HG02571 (cell line): ENCODE measurements around the gene AKAP6.

Source experiments
- ATAC-seq: cut with Tn5 transposase; IDR thresholded peaks from one replicate; pipeline ENCODE4 v1.9.1; 2021; ENCODE audit warnings: mild to moderate bottlenecking, moderate library complexity; ENCODE audit not compliant: unreplicated experiment

Gene AKAP6

GRCh38 chr14:32524609-32525375 lies 195.7 kb downstream of the AKAP6 start:
- no peak for ATAC-seq

GRCh38 chr14:32525591-32525990 lies 196.5 kb downstream of the AKAP6 start:
- no peak for ATAC-seq

- ATAC-seq, result no peak
Measured at GRCh38 chr14:32530800-32531199, 201.7 kb downstream of the AKAP6 start.

GRCh38 chr14:32531942-32532515 lies 202.9 kb downstream of the AKAP6 start:
- no peak for ATAC-seq

GRCh38 chr14:32534145-32534544 lies 205.0 kb downstream of the AKAP6 start:
- no peak for ATAC-seq

GRCh38 chr14:32536175-32536574 lies 207.1 kb downstream of the AKAP6 start:
- ATAC-seq, result no peak

GRCh38 chr14:32537166-32537565 lies 208.1 kb downstream of the AKAP6 start:
- no peak for ATAC-seq

- ATAC-seq, result no peak
Measured at GRCh38 chr14:32542507-32542906, 213.4 kb downstream of the AKAP6 start.

GRCh38 chr14:32545095-32545494 lies 216.0 kb downstream of the AKAP6 start:
- ATAC-seq, result no peak

GRCh38 chr14:32545506-32546210 lies 216.6 kb downstream of the AKAP6 start:
- no peak for ATAC-seq

GRCh38 chr14:32546246-32546645 lies 217.1 kb downstream of the AKAP6 start:
- no peak for ATAC-seq

GRCh38 chr14:32552766-32553165 lies 223.7 kb downstream of the AKAP6 start:
- ATAC-seq, result no peak

GRCh38 chr14:32559048-32559447 lies 229.9 kb downstream of the AKAP6 start:
- ATAC-seq, result no peak

- ATAC-seq, result no peak
Measured at GRCh38 chr14:32559590-32559989, 230.5 kb downstream of the AKAP6 start.

- ATAC-seq, result peak; percentile 65
Measured at GRCh38 chr14:32560209-32560857, 231.2 kb downstream of the AKAP6 start.

GRCh38 chr14:32561520-32561919 lies 232.4 kb downstream of the AKAP6 start:
- no peak for ATAC-seq

- ATAC-seq, result no peak
Measured at GRCh38 chr14:32564596-32564995, 235.5 kb downstream of the AKAP6 start.

- no peak for ATAC-seq
Measured at GRCh38 chr14:32565256-32565655, 236.2 kb downstream of the AKAP6 start.

- ATAC-seq, result no peak
Measured at GRCh38 chr14:32567543-32568384, 238.7 kb downstream of the AKAP6 start.

GRCh38 chr14:32571551-32571950 lies 242.5 kb downstream of the AKAP6 start:
- no peak for ATAC-seq
